OCI-LY7 (cell line): ENCODE results near the gene PPP1R3G. TPM values are rescaled to one million over a fixed set of nuclear protein-coding genes. Genes with fewer than 3 reads are reported as not detected.

Source experiments
- BruUV-seq: library from RNA; stranded (reverse); fragments of 400-500 nt; replicated peaks from 2 replicates; lab custom pipeline; 2021; lab: Mats Ljungman, UMichigan
- CTCF ChIA-PET: fragments of 300-600 bp; sonication (Branson Sonifier 250); formaldehyde crosslinking; loops from one replicate; lab custom pipeline; 2022; ENCODE audit warnings: antibody characterized with exemption; ENCODE audit not compliant: unreplicated experiment; lab: Charles Lee
- POLR2A ChIA-PET: fragments of 300-600 bp; sonication (Branson Sonifier 250); formaldehyde crosslinking; loops from one replicate; lab custom pipeline; 2022; ENCODE audit warnings: antibody characterized with exemption; lab: Charles Lee
- DNase-seq: peaks from one replicate; pipeline ENCODE4 v3.0.0-alpha.2; 2015; ENCODE audit warnings: low spot score
- H2AFZ ChIP-seq: fragments of 200-600 bp; sonication (generic), shearing (Covaris generic); 2 replicates; pipeline ENCODE4 v1.6.1; 2014; ENCODE audit warnings: mild to moderate bottlenecking, antibody characterized with exemption, low read length, moderate library complexity
- H3K27ac ChIP-seq: fragments of 200-600 bp; sonication (generic); 2 replicates; pipeline ENCODE4 v1.5.1; 2014; ENCODE audit warnings: mixed run types, low read depth, mild to moderate bottlenecking, moderate library complexity, low read length, inconsistent platforms; ENCODE audit not compliant: poor library complexity, severe bottlenecking
- H3K36me3 ChIP-seq: fragments of 200-600 bp; sonication (generic); 2 replicates; pipeline ENCODE4 v1.6.1; 2014; ENCODE audit warnings: mild to moderate bottlenecking, antibody characterized with exemption, low read length, moderate library complexity, mixed read lengths; ENCODE audit not compliant: insufficient read depth
- H3K4me1 ChIP-seq: fragments of 200-600 bp; sonication (generic); 2 replicates; pipeline ENCODE4 v1.5.1; 2014; ENCODE audit warnings: mild to moderate bottlenecking, low read length; ENCODE audit not compliant: insufficient read depth, poor library complexity, severe bottlenecking
- H3K4me2 ChIP-seq: fragments of 200-600 bp; sonication (generic); 2 replicates; pipeline ENCODE4 v1.6.1; 2014; ENCODE audit warnings: mild to moderate bottlenecking, low read length
- H3K4me3 ChIP-seq: fragments of 200-600 bp; sonication (generic); 2 replicates; pipeline ENCODE4 v1.5.1; 2014; ENCODE audit warnings: mild to moderate bottlenecking, low read depth, low read length; ENCODE audit not compliant: poor library complexity, severe bottlenecking
- H3K79me2 ChIP-seq: fragments of 200-600 bp; sonication (generic); 2 replicates; pipeline ENCODE4 v1.6.1; 2016; ENCODE audit warnings: low read depth, mild to moderate bottlenecking, low read length, moderate library complexity, mixed read lengths; ENCODE audit not compliant: insufficient read depth
- H3K9me2 ChIP-seq: fragments of 200-600 bp; sonication (generic); 2 replicates; pipeline ENCODE4 v1.6.1; 2016; ENCODE audit warnings: mild to moderate bottlenecking, low read length, mixed read lengths; ENCODE audit not compliant: insufficient read depth
- H3K9me3 ChIP-seq: fragments of 200-600 bp; sonication (generic); 2 replicates; pipeline ENCODE4 v1.6.1; 2014; ENCODE audit warnings: mild to moderate bottlenecking, mixed run types, low read length, mixed read lengths
- H4K20me1 ChIP-seq: fragments of 200-600 bp; sonication (generic); 2 replicates; pipeline ENCODE4 v1.6.1; 2014; ENCODE audit warnings: mild to moderate bottlenecking, antibody characterized with exemption, low read length, moderate library complexity, mixed read lengths; ENCODE audit not compliant: insufficient read depth
- EZH2phosphoT487 ChIP-seq: fragments of 200-600 bp; sonication (generic); IDR thresholded peaks from 2 replicates; pipeline ENCODE4 v1.6.1; 2018; ENCODE audit warnings: low read depth, borderline replicate concordance, mild to moderate bottlenecking, mixed run types, antibody characterized with exemption, low read length, moderate library complexity, mixed read lengths
- intact Hi-C: fragments of 100-400 bp; cut with micrococcal nuclease; formaldehyde crosslinking; loops from one replicate; pipeline ENCODE4 v1.10.0; 2022; ENCODE audit not compliant: unreplicated experiment
- total RNA-seq, 2 experiments: library from RNA; depleted of rRNA in 1 of 2; stranded (reverse); fragments of >200 nt in 1 of 2; shearing (Covaris generic) in 1 of 2; gene quantifications; 2 replicates each; pipeline ENCODE4 v1.2.3, GENCODE V29; 2014 to 2022
- TF ChIP-seq, protein P1 (sequence below): fragments of 200-600 bp; sonication (generic); conservative IDR thresholded peaks from 2 replicates; pipeline ENCODE4 v1.5.1; 2014; ENCODE audit warnings: mild to moderate bottlenecking, antibody characterized with exemption, low read length, moderate library complexity, mixed read lengths

Gene PPP1R3G
- total RNA-seq, 2 experiments from 2014 or later, result 0.10 to 0.13 TPM

DNA sequence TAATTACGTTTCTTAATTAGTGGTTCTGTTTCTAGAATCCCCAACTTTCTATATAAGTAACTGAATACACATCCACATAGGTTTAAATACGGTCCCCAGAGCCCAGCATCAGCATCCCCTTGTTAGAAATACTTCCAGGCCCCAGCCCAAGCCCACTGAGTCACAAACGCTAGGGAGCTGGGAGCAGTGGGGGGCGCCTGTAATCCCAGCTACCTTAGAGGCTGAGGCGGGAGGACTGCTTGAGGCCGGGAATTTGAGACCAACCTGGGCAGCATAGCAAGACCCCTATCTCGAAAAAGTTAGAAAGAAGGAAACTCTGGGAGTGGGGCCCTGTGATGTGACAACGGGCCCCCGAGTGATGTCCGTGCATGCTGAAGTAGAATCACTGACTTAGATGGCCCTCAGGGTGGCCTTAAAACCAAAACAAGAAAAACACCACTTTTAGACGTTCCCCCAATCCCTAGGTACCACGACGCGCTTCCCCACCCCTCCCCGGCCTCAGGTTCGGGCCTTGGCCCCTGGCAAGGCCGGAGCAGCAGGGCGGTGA, 1.3 kb upstream of the PPP1R3G start:
- no peaks in the 10 kb centered on the region for H4K20me1 ChIP-seq
- no peak for TF ChIP-seq EZH2phosphoT487
- TF ChIP-seq, protein P1, sequence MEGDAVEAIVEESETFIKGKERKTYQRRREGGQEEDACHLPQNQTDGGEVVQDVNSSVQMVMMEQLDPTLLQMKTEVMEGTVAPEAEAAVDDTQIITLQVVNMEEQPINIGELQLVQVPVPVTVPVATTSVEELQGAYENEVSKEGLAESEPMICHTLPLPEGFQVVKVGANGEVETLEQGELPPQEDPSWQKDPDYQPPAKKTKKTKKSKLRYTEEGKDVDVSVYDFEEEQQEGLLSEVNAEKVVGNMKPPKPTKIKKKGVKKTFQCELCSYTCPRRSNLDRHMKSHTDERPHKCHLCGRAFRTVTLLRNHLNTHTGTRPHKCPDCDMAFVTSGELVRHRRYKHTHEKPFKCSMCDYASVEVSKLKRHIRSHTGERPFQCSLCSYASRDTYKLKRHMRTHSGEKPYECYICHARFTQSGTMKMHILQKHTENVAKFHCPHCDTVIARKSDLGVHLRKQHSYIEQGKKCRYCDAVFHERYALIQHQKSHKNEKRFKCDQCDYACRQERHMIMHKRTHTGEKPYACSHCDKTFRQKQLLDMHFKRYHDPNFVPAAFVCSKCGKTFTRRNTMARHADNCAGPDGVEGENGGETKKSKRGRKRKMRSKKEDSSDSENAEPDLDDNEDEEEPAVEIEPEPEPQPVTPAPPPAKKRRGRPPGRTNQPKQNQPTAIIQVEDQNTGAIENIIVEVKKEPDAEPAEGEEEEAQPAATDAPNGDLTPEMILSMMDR, result no peak
- ChIA-PET POLR2A (no interaction called here), CTCF (no interaction called here)
- no peaks in the 10 kb centered on the region for H3K79me2 ChIP-seq
- BruUV-seq, result no TSS peak
- H2AFZ ChIP-seq, result no peak overlapping the region
- H3K9me2 ChIP-seq, result no peaks in the 10 kb centered on the region
- H3K27ac ChIP-seq, result no peak overlapping the region
- no peaks in the 10 kb centered on the region for H3K9me3 ChIP-seq
- no peaks in the 10 kb centered on the region for H3K4me1 ChIP-seq
- intact Hi-C loops, result no loop called here
- DNase-seq, result no peak
- no peak overlapping the region for H3K4me3 ChIP-seq
- no peak overlapping the region for H3K4me2 ChIP-seq
- H3K36me3 ChIP-seq, result no peaks in the 10 kb centered on the region

DNA sequence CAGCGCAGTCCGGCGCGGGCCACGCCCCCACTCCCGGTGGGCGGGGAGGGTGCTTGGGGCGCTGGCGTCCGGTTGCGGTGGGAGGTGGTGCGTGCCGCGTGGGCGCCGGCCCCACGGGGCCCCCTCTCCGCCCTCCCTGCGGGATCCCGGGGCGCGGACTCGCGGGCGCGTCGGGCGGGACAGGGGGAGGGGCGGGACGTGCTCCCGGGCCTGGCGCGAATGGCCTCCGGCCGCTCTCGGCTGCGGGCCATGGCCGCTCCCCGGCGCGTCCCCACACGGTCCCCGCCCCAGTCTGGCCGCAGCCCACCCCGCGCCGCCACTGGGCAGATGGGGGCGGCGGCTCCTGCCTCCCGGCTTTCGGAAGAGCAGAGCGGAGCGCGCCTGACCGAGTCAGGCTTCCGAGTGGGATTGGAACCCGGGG, 771 bp upstream of the PPP1R3G start:
- intact Hi-C loops, result no loop called here
- no peak overlapping the region for H3K4me3 ChIP-seq
- no TSS peak for BruUV-seq
- H3K9me3 ChIP-seq, result no peaks in the 10 kb centered on the region
- H3K79me2 ChIP-seq, result no peaks in the 10 kb centered on the region
- no peaks in the 10 kb centered on the region for H3K9me2 ChIP-seq
- no peak for DNase-seq
- H3K36me3 ChIP-seq, result no peaks in the 10 kb centered on the region
- H4K20me1 ChIP-seq, result no peaks in the 10 kb centered on the region
- ChIA-PET CTCF (no interaction called here), POLR2A (no interaction called here)
- H3K4me2 ChIP-seq, result no peak overlapping the region
- TF ChIP-seq, protein P1, result no peak
- TF ChIP-seq EZH2phosphoT487, result no peak
- no peak overlapping the region for H3K27ac ChIP-seq
- no peak overlapping the region for H2AFZ ChIP-seq
- H3K4me1 ChIP-seq, result no peaks in the 10 kb centered on the region

DNA sequence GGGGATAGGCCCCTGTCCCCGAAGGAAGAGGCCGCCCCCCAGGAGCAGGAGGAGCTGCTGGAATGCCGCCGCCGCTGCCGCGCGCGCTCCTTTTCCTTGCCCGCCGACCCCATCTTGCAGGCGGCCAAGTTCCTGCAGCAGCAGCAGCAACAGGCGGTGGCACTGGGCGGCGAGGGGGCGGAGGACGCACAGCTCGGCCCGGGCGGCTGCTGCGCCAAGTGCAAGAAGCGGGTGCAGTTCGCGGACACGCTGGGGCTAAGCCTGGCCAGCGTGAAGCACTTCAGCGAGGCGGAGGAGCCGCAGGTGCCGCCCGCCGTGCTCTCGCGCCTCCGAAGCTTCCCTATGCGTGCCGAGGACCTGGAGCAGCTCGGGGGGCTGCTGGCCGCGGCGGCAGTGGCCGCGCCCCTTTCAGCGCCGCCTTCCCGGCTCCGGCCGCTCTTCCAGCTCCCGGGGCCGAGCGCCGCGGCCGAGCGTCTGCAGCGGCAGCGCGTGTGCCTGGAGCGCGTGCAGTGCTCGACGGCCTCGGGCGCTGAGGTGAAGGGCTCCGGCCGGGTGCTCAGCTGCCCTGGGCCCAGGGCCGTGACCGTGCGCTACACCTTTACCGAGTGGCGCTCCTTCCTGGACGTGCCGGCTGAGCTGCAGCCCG, 630 bp downstream of the PPP1R3G start:
- H3K4me3 ChIP-seq, result no peak overlapping the region
- no peaks in the 10 kb centered on the region for H3K9me2 ChIP-seq
- H3K9me3 ChIP-seq, result no peaks in the 10 kb centered on the region
- no peaks in the 10 kb centered on the region for H3K36me3 ChIP-seq
- H3K4me1 ChIP-seq, result no peaks in the 10 kb centered on the region
- H3K4me2 ChIP-seq, result no peak overlapping the region
- ChIA-PET POLR2A (no interaction called here), CTCF (no interaction called here)
- no TSS peak for BruUV-seq
- H3K79me2 ChIP-seq, result no peaks in the 10 kb centered on the region
- no peak for DNase-seq
- TF ChIP-seq, protein P1, result no peak
- intact Hi-C loops, result no loop called here
- H2AFZ ChIP-seq, result no peak overlapping the region
- no peak overlapping the region for H3K27ac ChIP-seq
- H4K20me1 ChIP-seq, result no peaks in the 10 kb centered on the region
